PC-9 (cell line): ENCODE results near the gene MUC5AC.

ENCODE experiments used
- EZH2 ChIP-seq: fragments of 200-600 bp; sonication (generic); IDR thresholded peaks from 2 replicates; pipeline ENCODE4 v1.8.0; 2017; ENCODE audit warnings: antibody characterized with exemption, low read depth
- TF ChIP-seq, protein P1 (sequence below): fragments of 200-600 bp; sonication (generic); conservative IDR thresholded peaks from 2 replicates; pipeline ENCODE4 v1.6.1; 2017; ENCODE audit warnings: mixed run types, antibody characterized with exemption, mild to moderate bottlenecking, moderate library complexity

GRCh38 chr11:1201395-1202153 lies 43.8 kb downstream of the MUC5AC start:
- TF ChIP-seq, protein P1, sequence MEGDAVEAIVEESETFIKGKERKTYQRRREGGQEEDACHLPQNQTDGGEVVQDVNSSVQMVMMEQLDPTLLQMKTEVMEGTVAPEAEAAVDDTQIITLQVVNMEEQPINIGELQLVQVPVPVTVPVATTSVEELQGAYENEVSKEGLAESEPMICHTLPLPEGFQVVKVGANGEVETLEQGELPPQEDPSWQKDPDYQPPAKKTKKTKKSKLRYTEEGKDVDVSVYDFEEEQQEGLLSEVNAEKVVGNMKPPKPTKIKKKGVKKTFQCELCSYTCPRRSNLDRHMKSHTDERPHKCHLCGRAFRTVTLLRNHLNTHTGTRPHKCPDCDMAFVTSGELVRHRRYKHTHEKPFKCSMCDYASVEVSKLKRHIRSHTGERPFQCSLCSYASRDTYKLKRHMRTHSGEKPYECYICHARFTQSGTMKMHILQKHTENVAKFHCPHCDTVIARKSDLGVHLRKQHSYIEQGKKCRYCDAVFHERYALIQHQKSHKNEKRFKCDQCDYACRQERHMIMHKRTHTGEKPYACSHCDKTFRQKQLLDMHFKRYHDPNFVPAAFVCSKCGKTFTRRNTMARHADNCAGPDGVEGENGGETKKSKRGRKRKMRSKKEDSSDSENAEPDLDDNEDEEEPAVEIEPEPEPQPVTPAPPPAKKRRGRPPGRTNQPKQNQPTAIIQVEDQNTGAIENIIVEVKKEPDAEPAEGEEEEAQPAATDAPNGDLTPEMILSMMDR, result no peak
- no peak for TF ChIP-seq EZH2
